Neural cell (in vitro differentiated cells): ENCODE data around the gene LSAMP. TPM values are rescaled to one million over a fixed set of nuclear protein-coding genes. Genes with fewer than 3 reads are reported as not detected.

Source experiments
- H2AFZ ChIP-seq: fragments of 200-600, 300-800 bp; sonication (generic), shearing (Covaris generic); 2 replicates; pipeline ENCODE4 v1.6.0; 2014; ENCODE audit warnings: low read depth, mild to moderate bottlenecking, antibody characterized with exemption, low read length, moderate library complexity
- H3F3A ChIP-seq: fragments of 200-600 bp; shearing (Covaris generic); 2 replicates; pipeline ENCODE4 v1.6.1; 2016; ENCODE audit warnings: mild to moderate bottlenecking, moderate library complexity, mixed read lengths, antibody characterized with exemption, low read length; ENCODE audit not compliant: insufficient read depth, poor library complexity, severe bottlenecking
- H3K27ac ChIP-seq: fragments of 200-600, 300-800 bp; sonication (generic), shearing (Covaris generic); 2 replicates; pipeline ENCODE4 v1.5.1; 2014; ENCODE audit warnings: mild to moderate bottlenecking, low read length, moderate library complexity
- H3K27me3 ChIP-seq: fragments of 300-800, 200-600 bp; sonication (generic), shearing (Covaris generic); 2 replicates; pipeline ENCODE4 v1.6.0; 2014; ENCODE audit warnings: mild to moderate bottlenecking, low read depth, low read length, moderate library complexity; ENCODE audit not compliant: insufficient read depth
- H3K36me3 ChIP-seq: fragments of 300-800, 200-600 bp; sonication (generic), shearing (Covaris generic); 2 replicates; pipeline ENCODE4 v1.5.1; 2014; ENCODE audit warnings: mild to moderate bottlenecking, antibody characterized with exemption, low read length, moderate library complexity; ENCODE audit not compliant: insufficient read depth
- H3K4me2 ChIP-seq: fragments of 300-800, 200-600 bp; sonication (generic), shearing (Covaris generic); 2 replicates; pipeline ENCODE4 v1.6.0; 2014; ENCODE audit warnings: mild to moderate bottlenecking, low read length
- H3K4me3 ChIP-seq: fragments of 300-800, 200-600 bp; sonication (generic), shearing (Covaris generic); 2 replicates; pipeline ENCODE4 v1.5.1; 2014; ENCODE audit warnings: mild to moderate bottlenecking, low read length, moderate library complexity
- H3K79me2 ChIP-seq: fragments of 200-600 bp; shearing (Covaris generic); replicated peaks from 2 replicates; pipeline ENCODE4 v1.6.0; 2014; ENCODE audit warnings: mild to moderate bottlenecking, low read length, moderate library complexity; ENCODE audit not compliant: insufficient read depth
- H3K9ac ChIP-seq: fragments of 300-800, 200-600 bp; sonication (generic), shearing (Covaris generic); 2 replicates; pipeline ENCODE4 v1.6.1; 2016; ENCODE audit warnings: mild to moderate bottlenecking, low read length, mixed read lengths
- H3K9me2 ChIP-seq: fragments of 200-600 bp; shearing (Covaris generic); 2 replicates; pipeline ENCODE4 v1.6.1; 2016; ENCODE audit warnings: mild to moderate bottlenecking, low read length, mixed read lengths; ENCODE audit not compliant: insufficient read depth
- H3K9me3 ChIP-seq: fragments of 200-600, 300-800 bp; sonication (generic), shearing (Covaris generic); 2 replicates; pipeline ENCODE4 v1.6.1; 2016; ENCODE audit warnings: mild to moderate bottlenecking, mixed run types, low read length, moderate library complexity, mixed read lengths
- H4K20me1 ChIP-seq: fragments of 200-600 bp; shearing (Covaris generic); 2 replicates; pipeline ENCODE4 v1.6.1; 2016; ENCODE audit warnings: mild to moderate bottlenecking, mixed run types; ENCODE audit not compliant: insufficient read depth
- CTCF ChIP-seq: fragments of 450-650 bp; IDR thresholded peaks from 2 replicates; pipeline ENCODE4 v1.5.1; 2014; ENCODE audit warnings: antibody characterized with exemption, mild to moderate bottlenecking, moderate library complexity; ENCODE audit not compliant: poor library complexity, severe bottlenecking
- EP300 ChIP-seq: fragments of 450-650 bp; conservative IDR thresholded peaks from 2 replicates; pipeline ENCODE4 v1.6.1; 2014; ENCODE audit warnings: antibody characterized with exemption, mild to moderate bottlenecking, moderate library complexity; ENCODE audit not compliant: poor library complexity, severe bottlenecking
- EZH2 ChIP-seq: fragments of 200-600, 300-800 bp; shearing (Covaris generic), sonication (generic); IDR thresholded peaks from 2 replicates; pipeline ENCODE4 v1.6.1; 2014; ENCODE audit warnings: antibody characterized with exemption, low read length, borderline replicate concordance, mild to moderate bottlenecking; ENCODE audit not compliant: insufficient read depth, poor library complexity, severe bottlenecking
- MXI1 ChIP-seq: fragments of 450-650 bp; conservative IDR thresholded peaks from 2 replicates; pipeline ENCODE4 v1.6.1; 2014; ENCODE audit warnings: antibody characterized with exemption, mild to moderate bottlenecking; ENCODE audit not compliant: poor library complexity, severe bottlenecking
- POLR2AphosphoS5 ChIP-seq: IDR thresholded peaks from 2 replicates; pipeline ENCODE4 v1.6.1; 2012
- RAD21 ChIP-seq: fragments of 450-650 bp; conservative IDR thresholded peaks from 2 replicates; pipeline ENCODE4 v1.6.1; 2014; ENCODE audit warnings: antibody characterized with exemption, mild to moderate bottlenecking, moderate library complexity
- REST ChIP-seq: IDR thresholded peaks from 2 replicates; pipeline ENCODE4 v1.6.1; 2012; ENCODE audit warnings: borderline replicate concordance
- SMC3 ChIP-seq: fragments of 450-650 bp; conservative IDR thresholded peaks from 2 replicates; pipeline ENCODE4 v1.6.1; 2014; ENCODE audit warnings: antibody characterized with exemption, mild to moderate bottlenecking, moderate library complexity; ENCODE audit not compliant: poor library complexity
- TAF1 ChIP-seq: IDR thresholded peaks from 2 replicates; pipeline ENCODE4 v1.6.1; 2012; ENCODE audit warnings: low read depth
- polyA plus RNA-seq: library from polyadenylated mRNA; depleted of rRNA; stranded (reverse); fragments of >200 nt; gene quantifications from 2 replicates; pipeline ENCODE4 v1.2.3, GENCODE V29; 2014

The LSAMP gene
- polyA plus RNA-seq, 1 donor from 2014 or later = 93.6 TPM

DNA sequence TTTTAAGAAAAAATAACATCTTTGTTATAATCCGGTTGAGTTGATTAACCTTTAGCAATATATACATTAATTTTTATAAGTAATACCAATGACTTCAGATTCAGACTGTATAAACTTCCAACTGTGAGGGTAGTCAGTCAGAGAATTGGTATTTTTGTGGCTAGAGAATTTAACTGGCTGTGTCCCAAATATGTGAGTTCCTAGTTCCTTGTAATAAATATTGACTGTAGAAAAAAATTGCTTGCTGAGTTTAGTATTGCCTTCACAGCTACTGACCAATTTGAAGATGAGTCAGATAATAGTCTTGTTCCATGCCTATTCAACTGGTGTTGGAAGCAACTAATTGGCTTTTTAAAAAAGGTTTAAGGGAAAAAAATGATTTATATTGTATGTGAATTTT lies 611.2 kb downstream of the LSAMP start:
- no peaks in the 10 kb centered on the region for H3K9me3 ChIP-seq
- TF ChIP-seq EP300 = no peak
- no peak for TF ChIP-seq TAF1
- no peak for TF ChIP-seq MXI1
- no peak for TF ChIP-seq REST
- no peak for TF ChIP-seq POLR2AphosphoS5
- no peak for TF ChIP-seq CTCF
- TF ChIP-seq SMC3 = no peak
- TF ChIP-seq RAD21 = no peak
- no peak for TF ChIP-seq EZH2
- no peaks in the 10 kb centered on the region for H3K27me3 ChIP-seq
- no peak overlapping the region for H2AFZ ChIP-seq
- no peaks in the 10 kb centered on the region for H3K36me3 ChIP-seq
- no peaks in the 10 kb centered on the region for H4K20me1 ChIP-seq
- no peak overlapping the region for H3K4me2 ChIP-seq
- no peak overlapping the region for H3K4me3 ChIP-seq
- no peaks in the 10 kb centered on the region for H3K79me2 ChIP-seq
- no peaks in the 10 kb centered on the region for H3F3A ChIP-seq
- H3K9me2 ChIP-seq = no peaks in the 10 kb centered on the region
- no peak overlapping the region for H3K27ac ChIP-seq
- H3K9ac ChIP-seq = no peak overlapping the region

- Histone ChIP-seq H3K9me3 (no peaks in the 10 kb centered on the region), H3K4me3 (no peak overlapping the region), H3F3A (no peaks in the 10 kb centered on the region), H3K27me3 (no peaks in the 10 kb centered on the region), H3K9me2 (no peaks in the 10 kb centered on the region), H3K36me3 (no peaks in the 10 kb centered on the region), H3K4me2 (no peak overlapping the region), H4K20me1 (no peaks in the 10 kb centered on the region), H3K9ac (no peak overlapping the region), H3K27ac (no peak overlapping the region), H3K79me2 (no peaks in the 10 kb centered on the region), H2AFZ (no peak overlapping the region)
- TF ChIP-seq CTCF (no peak), EZH2 (no peak), MXI1 (no peak), SMC3 (no peak), REST (no peak), EP300 (no peak), TAF1 (no peak), POLR2AphosphoS5 (no peak)
Observed at GRCh38 chr3:115833074-115833473, 612.2 kb downstream of the LSAMP start.
